ENCODE data around the gene LYRM1.

LYRM1 gene

GRCh38 chr16:20871941-20872815, 28.4 kb upstream of the LYRM1 start:
- Histone ChIP-seq H3K36me3 (ENCODE audit: control insufficient read depth in 1 of 2, insufficient read depth in 2 of 2, low read length in 2 of 2) (no peaks in the 10 kb centered on the region), H3K4me2 (ENCODE audit: low read length) (no peak overlapping the region), H3K9ac (ENCODE audit: low read length) (no peak overlapping the region), H3K27ac (ENCODE audit: low read depth, low read length) (no peak overlapping the region), H4K8ac (ENCODE audit: low read depth, low read length) (no peak overlapping the region), H4K91ac (ENCODE audit: low read depth, low read length) (no peak overlapping the region), H3K23ac (ENCODE audit: low read length) (no peak overlapping the region), H3K79me1 (ENCODE audit: low read length) (peaks cover 6% of the 10 kb centered on the region), H3K4me1 (ENCODE audit: control insufficient read depth in 1 of 2, insufficient read depth in 2 of 2, low read length in 2 of 2) (peaks cover 21 to 29% of the 10 kb centered on the region in 2 experiments), H4K12ac (ENCODE audit: low read depth, low read length) (no peak overlapping the region), H3K14ac (ENCODE audit: low read length) (no peak overlapping the region), H2AK5ac (ENCODE audit: low read length) (no peak overlapping the region), H3K9me3 (ENCODE audit: insufficient read depth, low read depth, low read length) (no peaks in the 10 kb centered on the region), H3K18ac (ENCODE audit: low read length) (no peak overlapping the region), H2BK120ac (ENCODE audit: insufficient read depth, low read length, poor library complexity) (no peak overlapping the region), H3K4ac (ENCODE audit: low read depth, low read length) (no peak overlapping the region), H3K27me3 (ENCODE audit: insufficient read depth, low read length) (no peaks in the 10 kb centered on the region), H2BK12ac (ENCODE audit: low read length) (no peak overlapping the region), H3K4me3 (ENCODE audit: low read depth, low read length) (no peak overlapping the region), H3K79me2 (ENCODE audit: control insufficient read depth, insufficient read depth, low read length, poor library complexity) (peaks cover 5% of the 10 kb centered on the region), H2BK5ac (ENCODE audit: low read depth, low read length, poor library complexity) (no peak overlapping the region), H2AFZ (ENCODE audit: insufficient read depth, low read length, poor library complexity) (no peak overlapping the region)
- no peak for DNase-seq
- WGBS (ENCODE audit: extremely low coverage, insufficient coverage, insufficient read length) = no CpG with 5 or more reads among the region's 9 CpGs

GRCh38 chr16:20873331-20873730, 27.2 kb upstream of the LYRM1 start:
- no peak overlapping the region for H3K14ac ChIP-seq (ENCODE audit: low read length)
- peak overlapping the region; percentile 59 for H3K27ac ChIP-seq (ENCODE audit: low read depth, low read length)
- H4K8ac ChIP-seq (ENCODE audit: low read depth, low read length) = no peak overlapping the region
- no peak overlapping the region for H2BK5ac ChIP-seq (ENCODE audit: low read depth, low read length, poor library complexity)
- no peaks in the 10 kb centered on the region for H3K9me3 ChIP-seq (ENCODE audit: insufficient read depth, low read depth, low read length)
- H2BK12ac ChIP-seq (ENCODE audit: low read length) = no peak overlapping the region
- no peaks in the 10 kb centered on the region for H3K27me3 ChIP-seq (ENCODE audit: insufficient read depth, low read length)
- H3K79me1 ChIP-seq (ENCODE audit: low read length) = peaks cover 6% of the 10 kb centered on the region
- no peak overlapping the region for H2AFZ ChIP-seq (ENCODE audit: insufficient read depth, low read length, poor library complexity)
- no peaks in the 10 kb centered on the region for H3K36me3 ChIP-seq (ENCODE audit: control insufficient read depth in 1 of 2, insufficient read depth in 2 of 2, low read length in 2 of 2)
- no peak overlapping the region for H2BK120ac ChIP-seq (ENCODE audit: insufficient read depth, low read length, poor library complexity)
- no peak overlapping the region for H3K9ac ChIP-seq (ENCODE audit: low read length)
- H3K23ac ChIP-seq (ENCODE audit: low read length) = no peak overlapping the region
- no peak overlapping the region for H4K12ac ChIP-seq (ENCODE audit: low read depth, low read length)
- no peak overlapping the region for H4K91ac ChIP-seq (ENCODE audit: low read depth, low read length)
- peaks cover 9% of the 10 kb centered on the region for H3K79me2 ChIP-seq (ENCODE audit: control insufficient read depth, insufficient read depth, low read length, poor library complexity)
- DNase-seq = no peak
- no peak overlapping the region for H3K4me3 ChIP-seq (ENCODE audit: low read depth, low read length)
- H2AK5ac ChIP-seq (ENCODE audit: low read length) = no peak overlapping the region
- no peak overlapping the region for H3K4ac ChIP-seq (ENCODE audit: low read depth, low read length)
- peaks cover 21 to 29% of the 10 kb centered on the region in 2 experiments for H3K4me1 ChIP-seq (ENCODE audit: control insufficient read depth in 1 of 2, insufficient read depth in 2 of 2, low read length in 2 of 2)
- no peak overlapping the region for H3K4me2 ChIP-seq (ENCODE audit: low read length)
- H3K18ac ChIP-seq (ENCODE audit: low read length) = no peak overlapping the region
- whole genome bisulfite sequencing (ENCODE audit: extremely low coverage, insufficient coverage, insufficient read length) = no CpG with 5 or more reads among the region's 3 CpGs

- H3K4ac ChIP-seq (ENCODE audit: low read depth, low read length) = no peak overlapping the region
- no peak overlapping the region for H3K27ac ChIP-seq (ENCODE audit: low read depth, low read length)
- DNase-seq = no peak
- no peak overlapping the region for H3K14ac ChIP-seq (ENCODE audit: low read length)
- H2BK120ac ChIP-seq (ENCODE audit: insufficient read depth, low read length, poor library complexity) = no peak overlapping the region
- H4K8ac ChIP-seq (ENCODE audit: low read depth, low read length) = no peak overlapping the region
- no peak overlapping the region for H4K91ac ChIP-seq (ENCODE audit: low read depth, low read length)
- H2AFZ ChIP-seq (ENCODE audit: insufficient read depth, low read length, poor library complexity) = no peak overlapping the region
- H2BK5ac ChIP-seq (ENCODE audit: low read depth, low read length, poor library complexity) = no peak overlapping the region
- H3K36me3 ChIP-seq (ENCODE audit: control insufficient read depth in 1 of 2, insufficient read depth in 2 of 2, low read length in 2 of 2) = no peaks in the 10 kb centered on the region
- no peak overlapping the region for H2AK5ac ChIP-seq (ENCODE audit: low read length)
- no peak overlapping the region for H2BK12ac ChIP-seq (ENCODE audit: low read length)
- H3K79me1 ChIP-seq (ENCODE audit: low read length) = peaks cover 6% of the 10 kb centered on the region
- H4K12ac ChIP-seq (ENCODE audit: low read depth, low read length) = no peak overlapping the region
- peaks cover 7% of the 10 kb centered on the region for H3K79me2 ChIP-seq (ENCODE audit: control insufficient read depth, insufficient read depth, low read length, poor library complexity)
- H3K4me3 ChIP-seq (ENCODE audit: low read depth, low read length) = no peak overlapping the region
- H3K23ac ChIP-seq (ENCODE audit: low read length) = no peak overlapping the region
- no peak overlapping the region for H3K18ac ChIP-seq (ENCODE audit: low read length)
- H3K4me1 ChIP-seq (ENCODE audit: control insufficient read depth in 1 of 2, insufficient read depth in 2 of 2, low read length in 2 of 2) = peaks cover 17 to 28% of the 10 kb centered on the region in 2 experiments
- no peak overlapping the region for H3K4me2 ChIP-seq (ENCODE audit: low read length)
- WGBS (ENCODE audit: extremely low coverage, insufficient coverage, insufficient read length) = no CpG with 5 or more reads among the region's 4 CpGs
- H3K27me3 ChIP-seq (ENCODE audit: insufficient read depth, low read length) = no peaks in the 10 kb centered on the region
- no peaks in the 10 kb centered on the region for H3K9me3 ChIP-seq (ENCODE audit: insufficient read depth, low read depth, low read length)
- H3K9ac ChIP-seq (ENCODE audit: low read length) = no peak overlapping the region
Observed at GRCh38 chr16:20874088-20874581, 26.4 kb upstream of the LYRM1 start.

DNA sequence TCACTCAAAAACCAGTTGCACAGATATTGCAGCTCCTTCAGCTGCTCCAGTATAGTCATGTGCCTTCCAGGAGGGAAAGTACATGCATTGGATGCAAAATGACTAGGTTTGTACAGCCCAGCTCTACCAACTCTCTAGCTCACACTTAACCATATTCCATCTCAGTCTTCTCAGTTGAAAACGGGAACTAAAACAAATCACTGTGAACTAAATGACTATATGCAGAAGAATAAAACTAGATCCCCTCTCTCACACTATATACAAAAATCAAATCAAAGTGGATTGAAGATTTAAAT, 25.3 kb upstream of the LYRM1 start:
- no CpG with 5 or more reads among the region's 1 CpG for WGBS (ENCODE audit: extremely low coverage, insufficient coverage, insufficient read length)
- Histone ChIP-seq H3K4me2 (ENCODE audit: low read length) (no peak overlapping the region), H3K14ac (ENCODE audit: low read length) (no peak overlapping the region), H2AFZ (ENCODE audit: insufficient read depth, low read length, poor library complexity) (no peak overlapping the region), H2AK5ac (ENCODE audit: low read length) (no peak overlapping the region), H3K4me1 (ENCODE audit: control insufficient read depth in 1 of 2, insufficient read depth in 2 of 2, low read length in 2 of 2) (peaks cover 10 to 21% of the 10 kb centered on the region in 2 experiments), H3K36me3 (ENCODE audit: control insufficient read depth in 1 of 2, insufficient read depth in 2 of 2, low read length in 2 of 2) (no peaks in the 10 kb centered on the region), H3K79me2 (ENCODE audit: control insufficient read depth, insufficient read depth, low read length, poor library complexity) (peaks cover 5% of the 10 kb centered on the region), H3K4me3 (ENCODE audit: low read depth, low read length) (no peak overlapping the region), H2BK120ac (ENCODE audit: insufficient read depth, low read length, poor library complexity) (no peak overlapping the region), H4K12ac (ENCODE audit: low read depth, low read length) (no peak overlapping the region), H3K23ac (ENCODE audit: low read length) (no peak overlapping the region), H4K91ac (ENCODE audit: low read depth, low read length) (no peak overlapping the region), H4K8ac (ENCODE audit: low read depth, low read length) (no peak overlapping the region), H2BK12ac (ENCODE audit: low read length) (no peak overlapping the region), H3K4ac (ENCODE audit: low read depth, low read length) (no peak overlapping the region), H3K79me1 (ENCODE audit: low read length) (peaks cover 2% of the 10 kb centered on the region), H3K18ac (ENCODE audit: low read length) (no peak overlapping the region), H3K27ac (ENCODE audit: low read depth, low read length) (no peak overlapping the region), H2BK5ac (ENCODE audit: low read depth, low read length, poor library complexity) (no peak overlapping the region), H3K9ac (ENCODE audit: low read length) (no peak overlapping the region), H3K9me3 (ENCODE audit: insufficient read depth, low read depth, low read length) (no peaks in the 10 kb centered on the region), H3K27me3 (ENCODE audit: insufficient read depth, low read length) (no peaks in the 10 kb centered on the region)
- DNase-seq = no peak
